ENCODE results near the gene FXYD6.

Gene FXYD6

GRCh38 chr11:117884994-117885393 is 8.5 kb upstream of the FXYD6 start:
- DNase-seq: peak; percentile 50

DNA sequence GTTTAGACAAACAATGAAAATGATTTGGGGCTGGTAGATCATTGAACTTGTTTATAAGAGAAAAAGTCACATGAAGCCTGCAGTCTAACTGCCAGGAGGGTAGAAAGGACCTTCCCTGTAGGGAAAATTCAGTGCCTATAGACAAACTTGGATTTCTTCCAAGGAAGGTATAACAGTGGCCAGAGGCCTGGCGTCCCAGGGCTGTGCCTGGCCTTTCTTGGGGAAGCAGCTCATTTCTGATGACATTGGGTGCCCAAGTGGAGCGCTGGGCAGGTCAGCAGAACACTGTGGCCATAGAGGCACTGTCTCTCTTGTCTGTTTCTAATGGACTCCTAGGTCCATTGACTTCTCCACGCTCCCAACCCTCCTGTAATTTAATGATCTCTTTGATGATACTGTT is 6.6 kb upstream of the FXYD6 start:
- no peak for DNase-seq

DNA sequence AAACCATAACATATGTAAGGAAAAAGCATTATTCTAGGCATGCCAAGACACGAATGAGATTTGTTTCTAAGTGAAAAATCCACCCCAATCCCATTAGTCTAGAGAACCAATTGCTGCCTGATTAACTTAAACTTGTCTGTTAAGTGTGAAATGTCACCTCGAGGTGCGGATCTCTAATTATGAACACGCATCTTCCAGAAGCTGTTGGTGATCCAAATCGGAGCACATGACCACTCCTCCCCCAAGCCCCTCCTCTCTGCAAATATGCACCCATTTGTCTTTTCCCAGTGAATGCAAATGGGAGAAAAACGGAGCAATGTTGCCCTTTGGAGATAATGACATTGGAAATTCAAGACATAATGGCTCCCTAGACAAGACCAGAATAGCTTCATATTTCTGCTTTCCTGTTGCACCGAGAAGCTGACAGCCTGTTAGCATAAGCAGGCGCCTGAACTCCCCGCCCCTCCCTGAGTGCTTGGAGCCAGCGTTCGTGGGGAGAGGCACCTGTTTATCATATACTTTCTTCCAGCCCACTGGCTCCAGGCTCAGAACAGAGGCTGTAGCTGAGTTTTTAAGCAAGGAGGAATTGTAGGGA is 6.0 kb upstream of the FXYD6 start:
- DNase-seq: peak; percentile 44

- DNase-seq: no peak
Measured at GRCh38 chr11:117881217-117881616, 4.8 kb upstream of the FXYD6 start.

GRCh38 chr11:117879516-117880480 is 3.3 kb upstream of the FXYD6 start:
- peak; percentile 40 for DNase-seq

DNA sequence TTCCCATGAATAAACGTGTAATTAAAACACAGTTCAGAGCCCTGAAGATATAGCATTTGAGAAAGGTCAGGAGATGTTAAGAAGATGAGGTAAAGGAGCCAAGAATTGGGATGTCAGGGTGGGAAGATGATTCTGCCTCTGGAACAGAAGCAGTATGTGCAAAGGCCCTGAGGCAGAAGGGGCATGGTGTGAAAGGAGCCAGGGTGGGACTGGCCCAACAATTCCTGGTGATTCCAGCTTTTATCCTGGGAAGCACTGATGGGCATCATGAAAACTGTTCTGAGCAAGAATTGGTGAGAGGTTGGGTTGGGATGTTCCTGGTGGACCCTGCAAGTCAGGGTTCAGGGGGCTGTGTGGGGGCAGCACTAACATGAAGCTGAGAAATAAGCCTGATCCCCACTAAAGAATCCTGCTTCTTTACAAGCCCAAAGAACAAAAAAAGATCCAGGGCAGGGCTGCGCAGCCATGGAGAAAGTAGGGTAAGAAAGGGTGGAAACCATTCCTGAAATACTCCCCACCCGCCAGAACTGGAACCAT is 2.5 kb upstream of the FXYD6 start:
- DNase-seq: no peak

DNA sequence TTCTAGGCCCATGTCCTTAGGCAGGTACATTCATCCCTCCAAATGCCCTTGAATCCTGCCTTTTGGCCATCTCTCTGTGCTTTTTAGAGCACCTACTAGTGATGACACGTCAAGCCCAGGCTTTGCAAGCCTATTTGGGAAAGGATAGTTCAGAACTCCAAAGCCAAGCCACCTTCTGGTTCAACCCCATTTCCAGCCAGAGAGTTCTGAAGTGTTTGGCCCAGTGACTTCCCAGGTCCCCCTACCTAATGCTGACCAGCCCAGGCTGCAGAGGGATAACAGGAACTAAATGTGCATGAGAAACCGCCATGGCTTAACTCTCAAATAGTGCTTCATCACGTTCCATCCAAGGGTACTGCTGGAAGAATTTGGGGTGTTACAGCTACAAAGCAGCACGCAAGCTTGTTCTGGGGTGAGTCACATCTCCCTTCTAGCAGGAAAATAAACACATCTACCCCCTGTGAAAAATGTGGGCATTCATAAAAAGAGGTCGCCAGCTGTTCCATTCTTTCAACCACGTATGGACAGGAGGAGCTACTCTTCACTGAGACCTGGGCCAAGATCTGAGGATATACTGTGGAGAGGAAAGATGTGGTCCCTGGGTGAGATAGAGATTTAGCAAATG is 2.0 kb upstream of the FXYD6 start:
- peak; percentile 36 for DNase-seq

DNA sequence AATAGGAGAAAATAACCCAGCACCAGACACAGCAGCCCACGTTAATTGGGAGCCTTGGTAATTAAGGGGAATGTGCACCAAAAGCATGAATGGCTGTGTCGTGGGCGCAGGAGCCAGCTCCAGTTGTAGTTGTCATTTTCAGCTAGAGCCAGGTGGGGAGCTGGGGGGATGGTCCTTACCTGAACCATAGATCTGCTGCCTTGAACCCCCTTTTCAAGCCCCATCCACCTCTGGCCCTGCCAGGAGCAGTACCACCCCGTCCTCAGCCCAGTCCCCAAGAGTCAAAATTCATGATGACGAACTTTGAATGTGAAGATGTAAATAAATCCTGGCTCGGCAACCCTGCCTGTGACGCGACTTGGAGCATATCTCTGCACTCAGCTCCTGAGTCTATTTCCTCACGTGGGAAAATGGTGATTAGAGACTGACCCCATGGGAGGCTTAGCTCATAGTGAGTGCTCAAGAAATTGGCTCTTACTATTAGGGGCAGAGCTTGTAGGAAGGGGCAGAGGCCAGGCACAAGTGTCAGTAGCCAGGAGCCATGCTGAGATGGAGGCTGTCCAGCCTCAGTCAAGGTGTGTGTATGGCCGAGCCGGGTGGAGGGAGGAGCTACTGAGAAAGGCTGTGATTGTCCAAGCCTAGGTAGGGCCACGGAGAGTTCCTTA is 794 bp upstream of the FXYD6 start:
- DNase-seq: peak; percentile 50

DNA sequence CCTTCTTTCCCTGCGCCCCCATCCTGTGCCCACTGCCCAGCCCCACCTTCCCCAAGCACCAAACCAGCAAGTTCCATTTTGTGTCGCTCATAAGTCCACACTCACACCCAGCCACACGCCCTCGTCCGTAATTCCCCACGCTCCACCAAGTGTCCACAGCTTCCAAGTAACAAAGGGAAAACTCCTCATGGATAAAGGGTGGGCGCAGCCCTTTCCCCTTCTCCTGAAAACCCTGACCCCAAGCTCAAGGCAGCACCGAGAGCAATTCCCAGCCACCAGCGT is 458 bp downstream of the FXYD6 start:
- DNase-seq: no peak

GRCh38 chr11:117875382-117876058 is 938 bp downstream of the FXYD6 start:
- peak; percentile 63 for DNase-seq

DNA sequence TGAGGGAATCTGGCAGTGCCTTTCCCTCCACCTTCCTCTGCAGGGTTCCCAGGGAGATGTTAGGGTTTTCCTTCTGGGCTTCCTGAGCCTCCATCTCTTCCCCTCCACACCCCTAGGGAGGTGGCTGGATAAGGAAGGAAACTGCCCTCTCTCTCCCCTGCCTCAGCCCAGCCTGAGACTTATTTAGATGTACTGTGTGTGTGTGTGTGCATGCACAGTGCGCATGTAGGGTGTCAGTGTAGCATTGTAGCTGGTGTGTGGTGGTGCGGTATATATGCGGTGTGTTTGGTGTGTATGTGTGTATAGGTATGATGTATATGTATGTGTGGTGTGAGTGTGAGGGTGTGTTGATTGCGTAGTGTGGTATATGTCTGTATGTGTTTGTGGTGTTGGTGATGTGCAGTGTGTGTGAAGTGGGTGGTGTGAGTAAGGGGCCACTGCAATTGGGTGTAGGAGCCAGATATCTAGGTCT is 1.5 kb downstream of the FXYD6 start:
- DNase-seq: peak; percentile 48

DNA sequence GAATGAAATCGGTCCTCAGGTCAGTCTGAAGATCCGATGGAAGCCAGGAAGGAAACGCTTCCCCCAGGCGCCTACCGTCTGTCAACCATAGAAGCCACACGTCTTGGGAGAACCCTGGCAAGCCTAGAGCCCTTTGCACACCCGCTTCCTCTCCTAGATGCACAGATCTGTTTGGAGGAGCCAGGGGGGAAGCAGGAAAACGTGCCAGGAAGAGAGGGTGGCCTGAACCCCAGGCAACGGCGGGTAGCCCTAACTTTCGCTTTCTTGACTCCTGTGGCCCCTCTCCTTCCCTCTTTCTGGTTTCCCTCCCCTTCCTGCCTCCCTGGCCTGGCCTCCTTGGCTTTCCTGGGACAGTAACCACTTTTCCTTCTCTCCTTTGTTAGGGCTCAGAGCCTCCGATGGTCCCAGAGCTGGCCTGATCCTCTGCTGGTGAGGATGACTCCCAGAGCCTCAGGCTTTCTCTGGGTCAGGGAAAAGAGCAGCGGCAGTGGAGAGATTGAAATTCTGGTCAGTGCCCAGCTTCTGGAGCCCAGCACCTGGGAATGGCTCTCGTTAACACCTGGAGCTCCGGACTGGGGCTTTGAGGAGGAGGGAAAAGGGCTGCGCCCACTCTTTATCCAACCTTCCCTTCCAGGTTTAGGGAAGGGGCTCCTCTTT is 2.1 kb downstream of the FXYD6 start:
- no peak for DNase-seq

DNA sequence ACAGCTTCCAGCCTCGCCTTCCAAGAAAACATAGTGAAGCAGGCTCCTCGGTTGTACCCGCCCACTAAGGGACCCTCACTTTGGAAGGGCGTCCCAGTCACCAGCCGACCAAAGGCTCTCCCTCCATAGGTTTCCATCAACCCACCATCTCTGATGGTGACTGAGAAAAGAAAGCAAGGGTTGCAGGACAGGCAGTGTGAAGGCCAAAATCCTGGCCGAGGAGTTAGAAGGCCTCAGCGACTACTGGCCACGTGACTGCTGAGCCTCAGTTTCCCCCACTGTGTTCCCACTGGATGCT is 2.7 kb downstream of the FXYD6 start:
- no peak for DNase-seq

DNA sequence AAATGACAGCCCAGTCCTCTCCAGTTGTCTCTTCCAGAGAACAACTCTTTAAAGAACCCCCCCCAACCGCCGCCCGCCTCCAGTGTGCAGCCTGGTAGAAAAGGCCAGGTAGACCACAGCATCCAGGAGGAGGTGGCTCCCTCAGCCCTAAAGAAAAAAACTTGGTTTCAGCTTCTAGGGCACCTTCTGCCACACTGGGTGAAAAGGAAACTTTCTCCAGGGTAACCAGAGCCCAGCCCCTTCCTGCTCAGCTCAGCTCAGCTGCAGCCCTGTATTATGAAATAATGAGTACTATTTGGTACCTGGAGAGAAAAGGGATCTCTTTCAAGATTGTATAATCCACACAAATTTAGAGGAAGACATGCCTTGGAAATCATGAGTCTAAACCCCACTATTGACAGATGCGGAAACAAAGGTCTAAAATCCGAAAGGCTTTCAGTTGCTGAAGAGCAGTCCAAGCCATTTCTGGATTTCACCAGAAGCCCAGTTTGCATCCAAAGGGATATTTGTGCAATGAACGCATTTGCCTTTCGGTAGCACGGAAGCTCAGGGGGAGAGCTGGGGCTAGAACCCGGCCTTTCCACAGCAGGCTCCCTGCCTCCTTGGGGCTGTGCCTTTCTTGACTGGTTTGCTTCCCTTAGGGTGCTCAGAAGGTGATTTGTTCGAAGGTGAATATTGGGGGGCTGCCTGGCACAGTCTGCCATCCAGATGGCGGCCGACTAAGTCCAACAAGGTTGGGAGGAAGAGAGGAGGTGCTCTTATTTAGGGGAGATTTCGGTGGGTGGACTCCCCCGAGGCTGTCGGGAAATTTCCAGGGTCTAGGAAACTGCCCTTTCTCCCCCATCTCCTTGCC is 3.3 kb downstream of the FXYD6 start:
- DNase-seq: no peak

DNA sequence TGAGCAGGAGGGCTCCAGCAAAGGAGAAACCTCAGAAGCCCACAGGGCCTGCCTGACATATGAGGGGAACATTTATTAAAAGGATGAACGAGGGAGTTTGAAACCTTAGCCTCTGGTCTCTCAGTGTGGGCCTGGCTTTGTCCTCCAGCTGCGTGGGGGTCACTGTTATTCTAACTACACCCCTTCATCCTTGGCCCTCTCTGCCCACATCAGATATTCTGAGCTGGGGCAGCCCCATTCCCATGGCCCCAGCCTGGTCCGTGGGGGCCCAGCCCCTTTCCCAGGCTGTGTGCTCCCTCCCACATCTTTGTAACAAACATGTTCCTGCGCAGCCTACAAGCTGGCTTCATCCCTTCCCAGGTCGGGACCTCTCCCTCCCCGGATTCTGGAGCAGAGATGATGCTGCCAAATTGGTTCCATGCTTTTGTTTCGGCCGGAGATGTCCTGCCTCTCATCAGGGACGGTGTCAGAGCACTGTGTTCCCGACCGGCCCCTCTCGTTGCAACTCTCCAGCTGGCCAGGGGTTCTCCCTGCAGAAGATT is 4.0 kb downstream of the FXYD6 start:
- no peak for DNase-seq

- DNase-seq: no peak
Measured at GRCh38 chr11:117871784-117872183, 4.7 kb downstream of the FXYD6 start.

DNA sequence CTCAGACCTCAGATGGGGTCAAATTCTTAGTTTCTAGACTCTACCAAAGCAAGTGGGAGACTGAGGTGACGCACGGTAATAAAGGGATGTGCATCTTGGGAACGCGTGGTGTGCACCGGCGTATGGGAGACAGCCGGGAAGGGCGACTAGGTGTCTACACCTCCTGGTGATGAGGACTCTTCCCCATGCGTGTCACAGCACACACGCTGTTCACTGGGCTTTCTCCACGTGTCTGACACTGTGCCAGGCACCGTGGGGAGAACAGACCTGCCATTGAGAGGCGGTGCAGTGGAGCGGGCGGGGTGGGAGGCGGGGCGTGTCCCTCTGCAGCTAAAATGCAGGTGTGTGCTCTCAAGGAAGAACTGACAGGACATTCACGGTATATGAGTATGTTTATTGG is 5.3 kb downstream of the FXYD6 start:
- DNase-seq: no peak

- DNase-seq: no peak
Measured at GRCh38 chr11:117870103-117870952, 6.1 kb downstream of the FXYD6 start.

DNA sequence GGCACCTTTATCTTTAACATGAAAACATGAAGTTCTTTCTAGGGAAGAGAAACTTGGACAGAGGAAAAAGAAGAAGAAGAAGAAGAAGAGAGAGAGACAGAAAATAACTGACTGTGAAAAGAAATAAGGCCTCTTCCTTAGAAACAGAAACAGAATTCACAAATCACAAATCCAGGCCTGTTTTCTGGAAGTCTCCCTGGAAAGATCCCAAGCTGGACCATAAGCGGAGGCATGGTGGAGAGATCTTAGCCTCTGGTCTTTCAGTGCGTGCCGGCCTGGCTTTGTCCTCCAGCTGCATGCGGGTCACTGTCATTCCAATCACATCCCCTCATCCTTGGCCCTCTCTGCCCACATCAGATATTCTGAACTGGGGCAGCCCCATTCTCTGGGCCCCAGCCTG is 6.9 kb downstream of the FXYD6 start:
- no peak for DNase-seq
